Heart left ventricle (tissue), 13 donors: ENCODE data around the gene ZDHHC1.

ENCODE experiments used
- POLR2A ChIP-seq, 2 donors: fragments of 450-650 bp; IDR thresholded peaks; one replicate each; pipeline ENCODE4 v1.6.1; 2017; ENCODE audit warnings: antibody characterized with exemption in 2 of 2, mild to moderate bottlenecking in 2 of 2, moderate library complexity in 2 of 2
- TF ChIP-seq, protein P1 (sequence below), 12 donors: fragments of 200-600 bp; sonication (generic) in 4 of 12; IDR thresholded peaks; one replicate each; pipeline versions ENCODE4 v1.5.0 to v1.8.0; 2018 to 2022; ENCODE audit warnings: antibody characterized with exemption in 12 of 12, mild to moderate bottlenecking in 5 of 12
- donor health status: ischemic (EF 13 %, LVEDD 7.1; RV severe dilation, severe dysfunction).
- donor health status: DM: no; HTN: yes; CAD: no.
- donor health status: DM: no; HTN: no; CAD: no.
- donor health status: ischemic (EF 25% LVEDD 6.9; RV normal size, moderate dysfunction).
- donor health status: ischemic (EF 25% LVEDD 5.7; RV mildly dilated, moderate dysfunction).
- donor health status: ischemic (EF 35%, LVEDD 5.7; RV mildly dilated, moderate dysfunction).
- donor health status: nonischemic (EF 11% LVEDD 7.7; RV severe dilation, severe dysfunction).
- donor health status: DM: yes; HTN: yes; CAD: no.
- donor health status: PGD.
- donor health status: ischemic (EF 29% LVEDD 5.4; RV normal size, mild dysfunction).
- donor health status: nonischemic (EF 23%, LVEDD 6.1; RV moderate dilation, normal function).

DNA sequence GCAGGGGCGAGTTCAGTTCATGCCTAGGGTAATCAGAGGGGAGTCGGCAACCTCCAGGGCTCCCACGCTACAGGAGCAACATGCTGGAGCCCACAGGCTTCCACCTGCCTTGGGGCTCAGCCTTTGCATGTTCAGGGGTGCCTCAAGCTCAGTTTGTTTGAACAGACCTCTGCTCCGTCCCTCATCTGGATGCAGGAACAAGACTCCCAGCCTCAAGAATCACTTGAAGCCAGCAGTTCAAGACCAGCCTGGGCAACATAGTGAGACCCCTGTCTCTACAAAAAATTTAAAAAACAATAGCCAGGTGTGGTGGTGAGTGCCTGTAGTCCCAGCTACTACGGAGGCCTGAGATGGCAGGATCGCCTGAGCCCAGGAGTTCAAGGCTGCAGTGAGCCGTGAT, 9.7 kb upstream of the ZDHHC1 start:
- TF ChIP-seq, protein P1, sequence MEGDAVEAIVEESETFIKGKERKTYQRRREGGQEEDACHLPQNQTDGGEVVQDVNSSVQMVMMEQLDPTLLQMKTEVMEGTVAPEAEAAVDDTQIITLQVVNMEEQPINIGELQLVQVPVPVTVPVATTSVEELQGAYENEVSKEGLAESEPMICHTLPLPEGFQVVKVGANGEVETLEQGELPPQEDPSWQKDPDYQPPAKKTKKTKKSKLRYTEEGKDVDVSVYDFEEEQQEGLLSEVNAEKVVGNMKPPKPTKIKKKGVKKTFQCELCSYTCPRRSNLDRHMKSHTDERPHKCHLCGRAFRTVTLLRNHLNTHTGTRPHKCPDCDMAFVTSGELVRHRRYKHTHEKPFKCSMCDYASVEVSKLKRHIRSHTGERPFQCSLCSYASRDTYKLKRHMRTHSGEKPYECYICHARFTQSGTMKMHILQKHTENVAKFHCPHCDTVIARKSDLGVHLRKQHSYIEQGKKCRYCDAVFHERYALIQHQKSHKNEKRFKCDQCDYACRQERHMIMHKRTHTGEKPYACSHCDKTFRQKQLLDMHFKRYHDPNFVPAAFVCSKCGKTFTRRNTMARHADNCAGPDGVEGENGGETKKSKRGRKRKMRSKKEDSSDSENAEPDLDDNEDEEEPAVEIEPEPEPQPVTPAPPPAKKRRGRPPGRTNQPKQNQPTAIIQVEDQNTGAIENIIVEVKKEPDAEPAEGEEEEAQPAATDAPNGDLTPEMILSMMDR (IDR thresholded peaks at IDR 0.05): no peak
- no peak for TF ChIP-seq POLR2A (IDR thresholded peaks at IDR 0.05)
